Endothelial cell of umbilical vein (primary cell): Measurements from ENCODE around the gene C14orf119. TPM values are rescaled to one million over a fixed set of nuclear protein-coding genes. Genes with fewer than 3 reads are reported as not detected.

ENCODE experiments used
- BruUV-seq: library from RNA; stranded (reverse); fragments of 400-500 nt; replicated peaks from 2 replicates; lab custom pipeline; 2021; lab: Mats Ljungman, UMichigan
- CTCF ChIA-PET: fragments of 300-600, 350-600 bp; sonication (Branson Sonifier 250); formaldehyde crosslinking; loops from one replicate; lab custom pipeline; 2021; ENCODE audit warnings: antibody characterized with exemption, inconsistent platforms; lab: Charles Lee
- POLR2A ChIA-PET: fragments of 300-600, 350-600 bp; sonication (Branson Sonifier 250); formaldehyde crosslinking; loops from one replicate; lab custom pipeline; 2021; ENCODE audit warnings: antibody characterized with exemption, inconsistent platforms; lab: Charles Lee
- DNase-seq: peaks from one replicate; pipeline ENCODE4 v3.0.0-alpha.2; 2011; ENCODE audit warnings: low read depth, low spot score
- FAIRE-seq: peaks from 2 replicates; lab custom pipeline; 2011; peaks lifted over from hg19 to GRCh38; lab: Jason Lieb, UNC
- H2AFZ ChIP-seq: 2 replicates; pipeline ENCODE4 v1.6.0; 2012; ENCODE audit warnings: low read depth, low read length, control low read depth, inconsistent platforms
- H3K27ac ChIP-seq: 2 replicates; pipeline ENCODE4 v1.5.1; 2011; ENCODE audit warnings: low read depth, mild to moderate bottlenecking, control low read depth, low read length, moderate library complexity; ENCODE audit not compliant: insufficient read depth
- H3K27me3 ChIP-seq, 2 experiments: 2 replicates each; pipeline versions ENCODE4 v1.6.0 to v1.6.1; 2011; ENCODE audit warnings: low read length in 2 of 2, mixed read lengths in 1 of 2; ENCODE audit not compliant: control insufficient read depth in 2 of 2, insufficient read depth in 2 of 2
- H3K36me3 ChIP-seq, 2 experiments: 2 replicates in 1 of 2; 3 replicates in 1 of 2; pipeline ENCODE4 v1.5.1; 2011; ENCODE audit warnings: low read length in 2 of 2, mild to moderate bottlenecking in 1 of 2, moderate library complexity in 1 of 2; ENCODE audit not compliant: control insufficient read depth in 2 of 2, insufficient read depth in 2 of 2; ENCODE audit errors: extremely low read depth in 1 of 2
- H3K4me1 ChIP-seq: 3 replicates; pipeline ENCODE4 v1.5.1; 2011; ENCODE audit warnings: mild to moderate bottlenecking, low read length; ENCODE audit not compliant: control insufficient read depth, insufficient read depth; ENCODE audit errors: extremely low read depth
- H3K4me2 ChIP-seq: 2 replicates; pipeline ENCODE4 v1.6.1; 2011; ENCODE audit warnings: low read length, control low read depth, mixed read lengths; ENCODE audit not compliant: insufficient read depth
- H3K4me3 ChIP-seq, 3 experiments: fragments of 200-600 bp in 1 of 3; sonication (generic), shearing (Covaris generic) in 1 of 3; replicated peaks in 1 of 3; 2 replicates each; pipeline ENCODE4 v1.5.1; 2011 to 2016; ENCODE audit warnings: control low read depth in 3 of 3, low read length in 3 of 3, mild to moderate bottlenecking in 2 of 3, inconsistent platforms in 1 of 3, low read depth in 1 of 3, moderate library complexity in 1 of 3; ENCODE audit not compliant: insufficient read depth in 1 of 3
- H3K79me2 ChIP-seq: 2 replicates; pipeline ENCODE4 v1.6.0; 2012; ENCODE audit warnings: low read length, inconsistent platforms; ENCODE audit not compliant: control insufficient read depth, insufficient read depth
- H3K9ac ChIP-seq: replicated peaks from 2 replicates; pipeline ENCODE3; 2011; ENCODE audit warnings: low read length, control low read depth; ENCODE audit not compliant: insufficient read depth; ENCODE audit errors: extremely low read depth
- H3K9me1 ChIP-seq: replicated peaks from 3 replicates; pipeline ENCODE4 v1.6.0; 2011; ENCODE audit warnings: mild to moderate bottlenecking, low read length; ENCODE audit not compliant: control insufficient read depth, insufficient read depth; ENCODE audit errors: extremely low read depth
- H3K9me3 ChIP-seq: replicated peaks from 2 replicates; pipeline ENCODE4 v1.5.1; 2012; ENCODE audit warnings: low read length, inconsistent platforms; ENCODE audit not compliant: control insufficient read depth, insufficient read depth
- H4K20me1 ChIP-seq: replicated peaks from 2 replicates; pipeline ENCODE3; 2011; ENCODE audit warnings: mild to moderate bottlenecking, low read length; ENCODE audit not compliant: control insufficient read depth, insufficient read depth; ENCODE audit errors: extremely low read depth
- EZH2 ChIP-seq: IDR thresholded peaks from 2 replicates; pipeline ENCODE4 v1.6.1; 2012; ENCODE audit warnings: borderline replicate concordance, low read depth, mild to moderate bottlenecking, moderate library complexity, low read length, inconsistent platforms; ENCODE audit not compliant: severe bottlenecking
- FOS ChIP-seq: IDR thresholded peaks from 2 replicates; pipeline ENCODE4 v1.6.1; 2011; ENCODE audit warnings: mild to moderate bottlenecking, low read length, moderate library complexity, borderline replicate concordance; ENCODE audit not compliant: insufficient read depth
- GATA2 ChIP-seq: IDR thresholded peaks from 2 replicates; pipeline ENCODE4 v1.7.0; 2011; ENCODE audit warnings: low read depth, mild to moderate bottlenecking, moderate library complexity, mixed read lengths, low read length; ENCODE audit not compliant: insufficient read length, insufficient read depth
- JUN ChIP-seq: IDR thresholded peaks from 2 replicates; pipeline ENCODE4 v1.6.1; 2011; ENCODE audit warnings: borderline replicate concordance, low read depth; ENCODE audit not compliant: insufficient read length, insufficient read depth
- MYC ChIP-seq: IDR thresholded peaks from one replicate; pipeline ENCODE4 v1.6.1; 2011; ENCODE audit warnings: mild to moderate bottlenecking, low read depth, low read length
- POLR2A ChIP-seq: IDR thresholded peaks from 2 replicates; pipeline ENCODE4 v1.6.1; 2012; ENCODE audit warnings: low read depth, mild to moderate bottlenecking, control low read depth, low read length
- POLR2AphosphoS5 ChIP-seq: IDR thresholded peaks from 2 replicates; pipeline ENCODE4 v1.6.1; 2012; ENCODE audit warnings: low read depth, mild to moderate bottlenecking, control low read depth, low read length, moderate library complexity; ENCODE audit not compliant: insufficient read depth
- dilution Hi-C: fragments of 300-500 bp; cut with MboI; formaldehyde crosslinking; loops from one replicate; pipeline ENCODE4 v1.15.0; 2019; ENCODE audit warnings: low sequenced_read_pairs; ENCODE audit not compliant: extremely low pct_ligation_motif_present
- intact Hi-C: fragments of 100-400 bp; cut with micrococcal nuclease; formaldehyde crosslinking; loops from one replicate; pipeline ENCODE4 v1.10.0; 2022
- polyA plus RNA-seq, 4 experiments: library from polyadenylated mRNA; depleted of rRNA in 3 of 4; stranded (reverse) in 3 of 4; unstranded in 1 of 4; fragments of >200 nt; gene quantifications; 2 replicates each; pipeline versions ENCODE4 v1.2.1 to v1.2.3, GENCODE V29; 2011 to 2012; ENCODE audit warnings: missing spikeins in 1 of 4
- total RNA-seq: library from RNA; stranded (reverse); gene quantifications from 2 replicates; pipeline ENCODE4 v1.2.3, GENCODE V29; 2021
- TF ChIP-seq, protein P1 (sequence below): IDR thresholded peaks from 2 replicates; pipeline ENCODE4 v1.6.1; 2011; ENCODE audit not compliant: insufficient read depth, insufficient read length
- TF ChIP-seq, protein P2 (sequence below), 2 donors: IDR thresholded peaks; 1 replicate in 1 of 2; 2 replicates in 1 of 2; pipeline ENCODE4 v1.5.1; 2011; ENCODE audit warnings: low read length in 2 of 2, mild to moderate bottlenecking in 2 of 2, moderate library complexity in 2 of 2, control low read depth in 1 of 2, inconsistent platforms in 1 of 2, low read depth in 1 of 2; ENCODE audit not compliant: insufficient read depth in 1 of 2; ENCODE audit errors: extremely low read depth in 1 of 2

Gene C14orf119
- total and polyA plus RNA-seq, 2 donors (not counting 3 experiments of a cell fraction or from before 2014, with no cell fraction given), result 58.3 to 60.5 TPM

DNA sequence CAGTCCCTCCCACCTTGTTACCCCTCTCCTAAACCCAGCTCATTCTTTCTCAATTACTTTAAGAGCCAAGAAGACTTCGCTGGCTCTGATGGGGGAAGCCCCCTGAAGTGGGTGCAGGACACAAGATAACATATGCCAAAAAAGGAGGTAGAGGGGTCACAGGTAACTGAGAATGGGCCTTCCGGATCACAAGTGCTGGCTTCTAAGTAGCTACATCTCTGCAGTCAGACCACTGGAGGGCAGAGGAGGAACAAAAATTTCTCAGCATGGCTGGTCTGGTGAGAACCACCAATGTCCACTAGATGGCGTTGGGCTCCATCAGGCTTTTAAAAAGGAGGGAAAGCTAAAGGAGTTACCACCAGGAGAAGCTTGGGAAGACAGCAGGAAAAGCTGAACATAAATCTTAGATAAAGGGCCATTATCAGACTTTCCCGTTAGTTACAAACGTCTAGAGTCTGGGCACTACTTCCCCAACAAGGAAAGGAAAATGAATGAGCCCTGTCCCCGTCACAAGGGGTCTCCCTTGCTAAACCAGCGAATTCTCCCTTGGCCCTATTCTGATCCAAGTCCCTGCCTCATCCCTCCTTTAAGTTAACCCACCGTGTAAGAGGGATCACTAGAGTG, 26.4 kb upstream of the C14orf119 start:
- ChIA-PET CTCF (interaction anchor here (0.6 to 2.0 kb wide), 56 partner anchors 9 to 518 kb away, joined by 3 to 141 read pairs (median 6); partner anchors contain the start of genes ACIN1, AJUBA, C14orf119 and CDH24), POLR2A (interaction anchor here (0.8 to 1.2 kb wide), 5 partner anchors 10 to 140 kb away, joined by 3 to 8 read pairs (median 5); partner anchors contain the start of genes ACIN1, AJUBA, C14orf119 and PRMT5)
- dilution Hi-C loops (loop anchor here (10.0 kb wide), 1 partner anchor 84 kb away; the partner anchor contains the start of gene AJUBA), intact Hi-C loops (loop anchor here (1.0 kb wide), 3 partner anchors 9 to 40 kb away; partner anchors contain the start of genes ACIN1 and C14orf119)
- peak overlapping the region; percentile 18 for H3K9ac ChIP-seq
- H4K20me1 ChIP-seq, result peaks cover 4% of the 10 kb centered on the region
- peaks cover 32 to 36% of the 10 kb centered on the region in 2 experiments for H3K36me3 ChIP-seq
- no peak overlapping the region for H2AFZ ChIP-seq
- TF ChIP-seq, protein P1, sequence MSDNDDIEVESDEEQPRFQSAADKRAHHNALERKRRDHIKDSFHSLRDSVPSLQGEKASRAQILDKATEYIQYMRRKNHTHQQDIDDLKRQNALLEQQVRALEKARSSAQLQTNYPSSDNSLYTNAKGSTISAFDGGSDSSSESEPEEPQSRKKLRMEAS, result peak; percentile 16
- no peak for TF ChIP-seq JUN
- no peak for TF ChIP-seq FOS
- TF ChIP-seq EZH2, result no peak
- TF ChIP-seq MYC, result no peak
- no peak for TF ChIP-seq GATA2
- no peak for TF ChIP-seq POLR2A
- peak; percentile 19 for TF ChIP-seq POLR2AphosphoS5
- TF ChIP-seq, protein P2, sequence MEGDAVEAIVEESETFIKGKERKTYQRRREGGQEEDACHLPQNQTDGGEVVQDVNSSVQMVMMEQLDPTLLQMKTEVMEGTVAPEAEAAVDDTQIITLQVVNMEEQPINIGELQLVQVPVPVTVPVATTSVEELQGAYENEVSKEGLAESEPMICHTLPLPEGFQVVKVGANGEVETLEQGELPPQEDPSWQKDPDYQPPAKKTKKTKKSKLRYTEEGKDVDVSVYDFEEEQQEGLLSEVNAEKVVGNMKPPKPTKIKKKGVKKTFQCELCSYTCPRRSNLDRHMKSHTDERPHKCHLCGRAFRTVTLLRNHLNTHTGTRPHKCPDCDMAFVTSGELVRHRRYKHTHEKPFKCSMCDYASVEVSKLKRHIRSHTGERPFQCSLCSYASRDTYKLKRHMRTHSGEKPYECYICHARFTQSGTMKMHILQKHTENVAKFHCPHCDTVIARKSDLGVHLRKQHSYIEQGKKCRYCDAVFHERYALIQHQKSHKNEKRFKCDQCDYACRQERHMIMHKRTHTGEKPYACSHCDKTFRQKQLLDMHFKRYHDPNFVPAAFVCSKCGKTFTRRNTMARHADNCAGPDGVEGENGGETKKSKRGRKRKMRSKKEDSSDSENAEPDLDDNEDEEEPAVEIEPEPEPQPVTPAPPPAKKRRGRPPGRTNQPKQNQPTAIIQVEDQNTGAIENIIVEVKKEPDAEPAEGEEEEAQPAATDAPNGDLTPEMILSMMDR (IDR thresholded peaks at IDR 0.05; ENCODE audit: extremely low read depth in 1 of 2, insufficient read depth in 1 of 2, low read depth in 1 of 2, low read length in 2 of 2), result peak; percentile 93 to 100
- H3K4me2 ChIP-seq, result no peak overlapping the region
- H3K4me3 ChIP-seq, result no peak overlapping the region
- H3K27me3 ChIP-seq, result no peaks in the 10 kb centered on the region
- DNase-seq (peak; percentile 97), FAIRE-seq (peak; percentile 97)
- H3K79me2 ChIP-seq, result peaks cover 57% of the 10 kb centered on the region
- peaks cover 26% of the 10 kb centered on the region for H3K4me1 ChIP-seq
- peak overlapping the region; percentile 35 for H3K27ac ChIP-seq
- H3K9me1 ChIP-seq, result no peaks in the 10 kb centered on the region
- no TSS peak for BruUV-seq
- H3K9me3 ChIP-seq, result no peaks in the 10 kb centered on the region
